ENCODE results near the gene MLKL.

MLKL gene

GRCh38 chr16:74700438-74701225, at the start of gene MLKL:
Gene MLKL (minus strand): TSS chr16:74700862. CDS start chr16:74695757, 5,105 bp downstream.
- no peak for DNase-seq

GRCh38 chr16:74749291-74750055, 48.8 kb upstream of the MLKL start:
- DNase-seq: no peak

- no peak for DNase-seq
Measured at GRCh38 chr16:74748616-74749026, 48.0 kb upstream of the MLKL start.

- no peak for DNase-seq
Measured at GRCh38 chr16:74747716-74748615, 47.3 kb upstream of the MLKL start.

- DNase-seq: no peak
Measured at GRCh38 chr16:74745926-74746325, 45.3 kb upstream of the MLKL start.

GRCh38 chr16:74745109-74745615, 44.5 kb upstream of the MLKL start:
- DNase-seq: no peak

- no peak for DNase-seq
Measured at GRCh38 chr16:74744566-74744965, 43.9 kb upstream of the MLKL start.

GRCh38 chr16:74743668-74744299, 43.1 kb upstream of the MLKL start:
- DNase-seq: no peak

GRCh38 chr16:74743045-74743667, 42.5 kb upstream of the MLKL start:
- no peak for DNase-seq

- DNase-seq: no peak
Measured at GRCh38 chr16:74742051-74742481, 41.4 kb upstream of the MLKL start.

- no peak for DNase-seq
Measured at GRCh38 chr16:74740795-74741304, 40.2 kb upstream of the MLKL start.

- DNase-seq: no peak
Measured at GRCh38 chr16:74739275-74739674, 38.6 kb upstream of the MLKL start.

- DNase-seq: no peak
Measured at GRCh38 chr16:74738816-74739215, 38.2 kb upstream of the MLKL start.

- no peak for DNase-seq
Measured at GRCh38 chr16:74738113-74738541, 37.5 kb upstream of the MLKL start.

GRCh38 chr16:74737521-74737920, 36.9 kb upstream of the MLKL start:
- no peak for DNase-seq

- no peak for DNase-seq
Measured at GRCh38 chr16:74736531-74737157, 36.0 kb upstream of the MLKL start.

GRCh38 chr16:74735554-74735953, 34.9 kb upstream of the MLKL start:
- no peak for DNase-seq

GRCh38 chr16:74735162-74735452, 34.4 kb upstream of the MLKL start:
- DNase-seq: no peak

GRCh38 chr16:74734361-74735161, 33.9 kb upstream of the MLKL start:
- DNase-seq: no peak

GRCh38 chr16:74732707-74733350, 32.2 kb upstream of the MLKL start:
- DNase-seq: no peak

Measured in NCI-H2081 treated with DMSO at 0.1 percent for 48 hours (cell line).